HG03108 (cell line): ENCODE measurements around the gene GPRIN1.

Experiments used
- ATAC-seq: cut with Tn5 transposase; IDR thresholded peaks from one replicate; pipeline ENCODE4 v1.9.1; 2021; ENCODE audit warnings: moderate library complexity; ENCODE audit not compliant: unreplicated experiment

Gene GPRIN1

GRCh38 chr5:176643491-176644219 is 33.7 kb upstream of the GPRIN1 start:
- ATAC-seq, result no peak

- ATAC-seq, result no peak
These were observed 32.9 kb upstream of the GPRIN1 start for GRCh38 chr5:176642675-176643490.

- no peak for ATAC-seq
These were observed 30.7 kb upstream of the GPRIN1 start for GRCh38 chr5:176640616-176641015.

- ATAC-seq, result no peak
These were observed 30.0 kb upstream of the GPRIN1 start for GRCh38 chr5:176639981-176640380.

- ATAC-seq, result no peak
These were observed 29.3 kb upstream of the GPRIN1 start for GRCh38 chr5:176639208-176639607.

- no peak for ATAC-seq
These were observed 28.5 kb upstream of the GPRIN1 start for GRCh38 chr5:176638437-176638836.

- ATAC-seq, result no peak
These were observed 27.6 kb upstream of the GPRIN1 start for GRCh38 chr5:176637556-176637955.

- ATAC-seq, result no peak
These were observed 26.5 kb upstream of the GPRIN1 start for GRCh38 chr5:176636426-176636825.

- ATAC-seq, result no peak
These were observed 23.6 kb upstream of the GPRIN1 start for GRCh38 chr5:176633598-176633997.

GRCh38 chr5:176632745-176633144 is 22.8 kb upstream of the GPRIN1 start:
- no peak for ATAC-seq

- no peak for ATAC-seq
These were observed 21.6 kb upstream of the GPRIN1 start for GRCh38 chr5:176631383-176632200.

- no peak for ATAC-seq
These were observed 20.8 kb upstream of the GPRIN1 start for GRCh38 chr5:176630681-176631222.

- peak; percentile 66 for ATAC-seq
These were observed 20.1 kb upstream of the GPRIN1 start, which contains the start of the genes EIF4E1B and SNCB for GRCh38 chr5:176629853-176630680. TSS of gene EIF4E1B (plus strand) at chr5:176630675. CDS start at chr5:176642788, 12,113 bp downstream. TSS of gene SNCB (minus strand) at chr5:176630534. CDS start at chr5:176629654, 880 bp downstream.

- no peak for ATAC-seq
These were observed 19.4 kb upstream of the GPRIN1 start for GRCh38 chr5:176629317-176629852.

GRCh38 chr5:176628406-176629228 is 18.7 kb upstream of the GPRIN1 start:
- ATAC-seq, result no peak

- ATAC-seq, result no peak
These were observed 17.6 kb upstream of the GPRIN1 start for GRCh38 chr5:176627582-176627981.

- ATAC-seq, result no peak
These were observed 16.9 kb upstream of the GPRIN1 start for GRCh38 chr5:176626876-176627236.

GRCh38 chr5:176625966-176626875 is 16.3 kb upstream of the GPRIN1 start:
- no peak for ATAC-seq
